ENCODE results near the gene GGCX.

DNA sequence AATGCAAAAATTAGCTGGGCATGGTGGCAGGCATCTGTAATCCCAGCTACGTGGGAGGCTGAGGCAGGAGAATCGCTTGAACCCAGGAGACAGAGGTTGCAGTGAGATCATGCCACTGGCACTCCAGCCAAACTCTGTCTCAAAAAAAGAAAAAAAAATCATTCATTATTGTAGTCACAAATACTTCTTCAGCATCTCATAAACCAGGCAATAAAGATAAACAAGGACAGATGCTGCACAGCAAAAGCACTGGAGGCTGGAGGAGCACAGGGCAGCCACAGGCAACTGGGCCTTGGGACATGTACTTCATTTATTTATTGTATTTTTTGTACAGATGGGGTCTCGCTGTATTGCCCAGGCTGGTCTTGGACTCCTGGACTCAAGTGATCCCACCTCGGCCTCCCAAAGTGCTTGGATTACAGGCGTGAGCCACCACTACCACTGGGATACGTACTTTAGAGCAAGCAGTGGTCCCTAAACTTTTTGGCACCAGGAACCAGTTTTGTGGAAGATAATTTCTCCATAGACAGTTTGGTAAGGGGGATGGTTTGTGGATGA is 39.1 kb downstream of the GGCX start:
- TF ChIP-seq, protein P1, sequence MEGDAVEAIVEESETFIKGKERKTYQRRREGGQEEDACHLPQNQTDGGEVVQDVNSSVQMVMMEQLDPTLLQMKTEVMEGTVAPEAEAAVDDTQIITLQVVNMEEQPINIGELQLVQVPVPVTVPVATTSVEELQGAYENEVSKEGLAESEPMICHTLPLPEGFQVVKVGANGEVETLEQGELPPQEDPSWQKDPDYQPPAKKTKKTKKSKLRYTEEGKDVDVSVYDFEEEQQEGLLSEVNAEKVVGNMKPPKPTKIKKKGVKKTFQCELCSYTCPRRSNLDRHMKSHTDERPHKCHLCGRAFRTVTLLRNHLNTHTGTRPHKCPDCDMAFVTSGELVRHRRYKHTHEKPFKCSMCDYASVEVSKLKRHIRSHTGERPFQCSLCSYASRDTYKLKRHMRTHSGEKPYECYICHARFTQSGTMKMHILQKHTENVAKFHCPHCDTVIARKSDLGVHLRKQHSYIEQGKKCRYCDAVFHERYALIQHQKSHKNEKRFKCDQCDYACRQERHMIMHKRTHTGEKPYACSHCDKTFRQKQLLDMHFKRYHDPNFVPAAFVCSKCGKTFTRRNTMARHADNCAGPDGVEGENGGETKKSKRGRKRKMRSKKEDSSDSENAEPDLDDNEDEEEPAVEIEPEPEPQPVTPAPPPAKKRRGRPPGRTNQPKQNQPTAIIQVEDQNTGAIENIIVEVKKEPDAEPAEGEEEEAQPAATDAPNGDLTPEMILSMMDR (IDR thresholded peaks at IDR 0.05; ENCODE audit: borderline replicate concordance, extremely low read depth, low read length, poor library complexity, severe bottlenecking): no peak
- TF ChIP-seq EZH2 (IDR thresholded peaks at IDR 0.05; ENCODE audit: borderline replicate concordance, low read depth, low read length, severe bottlenecking): no peak
